SK-N-SH (cell line): ENCODE data around the gene ECE1. TPM values are rescaled to one million over a fixed set of nuclear protein-coding genes. Genes with fewer than 3 reads are reported as not detected.

Source experiments
- CTCF ChIA-PET: fragments of 300-600, 350-600 bp; formaldehyde crosslinking; extraction: SDS; loops from one replicate; lab custom pipeline; 2021; lab: Yijun Ruan, JAX
- POLR2A ChIA-PET: fragments of 350-600 bp; sonication (Branson Sonifier 250); formaldehyde crosslinking; extraction: SDS; loops from one replicate; lab custom pipeline; 2020; ENCODE audit warnings: antibody characterized with exemption, inconsistent platforms; lab: Yijun Ruan, JAX
- DNase-seq: peaks from one replicate; pipeline ENCODE4 v3.0.0; 2012
- H2AFZ ChIP-seq: fragments of 200-600 bp; sonication (generic); 2 replicates; pipeline ENCODE4 v1.8.1; 2016; ENCODE audit warnings: antibody characterized with exemption, mild to moderate bottlenecking, low read depth
- H3F3A ChIP-seq: fragments of 200-600 bp; sonication (generic); replicated peaks from 2 replicates; pipeline ENCODE3; 2016; ENCODE audit warnings: antibody characterized with exemption, mild to moderate bottlenecking; ENCODE audit not compliant: insufficient read depth
- H3K27ac ChIP-seq, 2 experiments: fragments of 200-500 bp in 1 of 2; fragments of 200-600 bp in 1 of 2; sonication (Bioruptor generic) in 1 of 2; sonication (generic), shearing (Covaris generic) in 1 of 2; 2 replicates each; pipeline versions ENCODE4 v1.5.1 to v1.6.1; 2014 to 2016; ENCODE audit warnings: low read depth in 2 of 2, inconsistent platforms in 1 of 2, low read length in 1 of 2, mild to moderate bottlenecking in 1 of 2, mixed read lengths in 1 of 2
- H3K27me3 ChIP-seq: fragments of 200-600 bp; sonication (generic), shearing (Covaris generic); 2 replicates; pipeline ENCODE4 v1.6.1; 2016; ENCODE audit warnings: mixed run types; ENCODE audit not compliant: insufficient read depth
- H3K36me3 ChIP-seq, 2 experiments: fragments of 200-500 bp in 1 of 2; fragments of 200-600 bp in 1 of 2; sonication (Bioruptor generic) in 1 of 2; sonication (generic) in 1 of 2; replicated peaks in 1 of 2; 2 replicates each; pipeline versions ENCODE3 to v1.5.1; 2014 to 2016; ENCODE audit warnings: low read length in 1 of 2, mild to moderate bottlenecking in 1 of 2; ENCODE audit not compliant: insufficient read depth in 2 of 2, control insufficient read depth in 1 of 2
- H3K4me1 ChIP-seq, 2 experiments: fragments of 200-500 bp in 1 of 2; fragments of 200-600 bp in 1 of 2; sonication (Bioruptor generic) in 1 of 2; sonication (generic), shearing (Covaris generic) in 1 of 2; 2 replicates each; pipeline versions ENCODE4 v1.5.1 to v1.6.1; 2014 to 2016; ENCODE audit warnings: low read depth in 1 of 2, low read length in 1 of 2, mixed run types in 1 of 2; ENCODE audit not compliant: insufficient read depth in 2 of 2, control insufficient read depth in 1 of 2
- H3K4me2 ChIP-seq: fragments of 200-600 bp; sonication (generic), shearing (Covaris generic); 2 replicates; pipeline ENCODE4 v1.6.1; 2017; ENCODE audit warnings: mixed run types
- H3K4me3 ChIP-seq, 2 experiments: fragments of 200-500 bp in 1 of 2; fragments of 200-600 bp in 1 of 2; sonication (Bioruptor generic) in 1 of 2; sonication (generic), shearing (Covaris generic) in 1 of 2; 2 replicates each; pipeline versions ENCODE4 v1.5.1 to v1.8.1; 2014 to 2016; ENCODE audit warnings: low read depth in 2 of 2, inconsistent platforms in 1 of 2, low read length in 1 of 2, mild to moderate bottlenecking in 1 of 2, mixed read lengths in 1 of 2, moderate library complexity in 1 of 2
- H3K79me2 ChIP-seq: fragments of 200-600 bp; sonication (generic); 2 replicates; pipeline ENCODE4 v1.8.1; 2017; ENCODE audit warnings: mild to moderate bottlenecking; ENCODE audit not compliant: insufficient read depth
- H3K9ac ChIP-seq: fragments of 200-600 bp; sonication (generic); 2 replicates; pipeline ENCODE4 v1.6.1; 2017; ENCODE audit warnings: mixed run types
- H3K9me2 ChIP-seq: fragments of 200-600 bp; sonication (generic); 2 replicates; pipeline ENCODE4 v1.6.1; 2017; ENCODE audit warnings: mixed run types
- H3K9me3 ChIP-seq: fragments of 200-600 bp; sonication (generic); 2 replicates; pipeline ENCODE4 v1.6.1; 2017; ENCODE audit warnings: mixed run types, mild to moderate bottlenecking, moderate library complexity
- H4K20me1 ChIP-seq: fragments of 200-600 bp; sonication (generic); 2 replicates; pipeline ENCODE4 v1.6.1; 2017; ENCODE audit warnings: mild to moderate bottlenecking, mixed run types; ENCODE audit not compliant: insufficient read depth
- CHD2 ChIP-seq: fragments of 150-350 bp; IDR thresholded peaks from 2 replicates; pipeline ENCODE4 v1.6.1; 2018; ENCODE audit warnings: low read length; ENCODE audit not compliant: partially characterized antibody
- ELF1 ChIP-seq: IDR thresholded peaks from 2 replicates; pipeline ENCODE4 v1.4.0; 2012
- EP300 ChIP-seq, 2 experiments: IDR thresholded peaks; 2 replicates each; pipeline versions ENCODE4 v1.4.0 to v1.6.1; 2012; ENCODE audit warnings: borderline replicate concordance in 1 of 2, low read depth in 1 of 2, low read length in 1 of 2
- EZH2phosphoT487 ChIP-seq: fragments of 200-600 bp; sonication (generic); IDR thresholded peaks from 2 replicates; pipeline ENCODE4 v1.6.1; 2017; ENCODE audit warnings: low read depth, mixed run types, mild to moderate bottlenecking, antibody characterized with exemption, moderate library complexity, borderline replicate concordance
- FOXJ3 ChIP-seq: sonication (generic); formaldehyde crosslinking; IDR thresholded peaks from 2 replicates; pipeline ENCODE4 v1.5.1; 2020; ENCODE audit warnings: mild to moderate bottlenecking, missing genetic modification reagents
- FOXM1 ChIP-seq: IDR thresholded peaks from 2 replicates; pipeline ENCODE4 v1.4.0; 2012; ENCODE audit warnings: low read depth, mild to moderate bottlenecking
- GATA2 ChIP-seq: sonication (generic); formaldehyde crosslinking; IDR thresholded peaks from 2 replicates; pipeline ENCODE4 v1.5.0; 2020; ENCODE audit warnings: mild to moderate bottlenecking, missing genetic modification reagents
- JUND ChIP-seq: IDR thresholded peaks from 2 replicates; pipeline ENCODE4 v1.4.0; 2012
- MXI1 ChIP-seq: IDR thresholded peaks from 2 replicates; pipeline ENCODE4 v1.6.1; 2012; ENCODE audit warnings: mild to moderate bottlenecking, low read depth, low read length, improper control_type of control experiment
- NFIC ChIP-seq: IDR thresholded peaks from 2 replicates; pipeline ENCODE4 v1.4.0; 2012; ENCODE audit warnings: borderline replicate concordance
- NRF1 ChIP-seq: IDR thresholded peaks from 2 replicates; pipeline ENCODE4 v1.6.1; 2012; ENCODE audit warnings: low read depth, mild to moderate bottlenecking, low read length
- POLR2AphosphoS5 ChIP-seq: IDR thresholded peaks from 2 replicates; pipeline ENCODE4 v1.6.1; 2012; ENCODE audit warnings: low read depth, low read length
- RAD21 ChIP-seq: IDR thresholded peaks from 2 replicates; pipeline ENCODE4 v1.6.1; 2012; ENCODE audit warnings: mild to moderate bottlenecking, low read length
- SMC3 ChIP-seq: IDR thresholded peaks from 2 replicates; pipeline ENCODE4 v1.6.1; 2012; ENCODE audit warnings: low read depth, low read length, improper control_type of control experiment
- TCF12 ChIP-seq: IDR thresholded peaks from 2 replicates; pipeline ENCODE4 v1.4.0; 2012
- TEAD4 ChIP-seq: IDR thresholded peaks from 2 replicates; pipeline ENCODE4 v1.4.0; 2012; ENCODE audit warnings: mild to moderate bottlenecking, borderline replicate concordance; ENCODE audit not compliant: insufficient read depth
- YY1 ChIP-seq: IDR thresholded peaks from 2 replicates; pipeline ENCODE4 v1.4.0; 2012; ENCODE audit warnings: low read depth, mild to moderate bottlenecking
- WGBS: methylation state at CpG from one replicate; pipeline ENCODE4 v1.1.6; 2017; ENCODE audit warnings: low lambda C conversion rate; 5-methylcytosine and 5-hydroxymethylcytosine counted together
- polyA plus RNA-seq, 3 experiments: library from polyadenylated mRNA; depleted of rRNA; stranded (reverse); fragments of >200 nt; gene quantifications; 2 replicates each; pipeline ENCODE4 v1.2.3, GENCODE V29; 2012
- TF ChIP-seq, protein P1 (sequence below): IDR thresholded peaks from 2 replicates; pipeline ENCODE4 v1.6.1; 2012; ENCODE audit warnings: mild to moderate bottlenecking, low read depth, low read length, moderate library complexity
- TF ChIP-seq, protein P2 (sequence below): IDR thresholded peaks from 2 replicates; pipeline ENCODE4; 2012
- TF ChIP-seq, protein P3 (sequence below): IDR thresholded peaks from 2 replicates; pipeline ENCODE4 v1.4.0; 2012; ENCODE audit warnings: low read depth, borderline replicate concordance
- TF ChIP-seq, protein P4 (sequence below): fragments of 150-350 bp; IDR thresholded peaks from 2 replicates; pipeline ENCODE4 v1.6.1; 2016; ENCODE audit warnings: mild to moderate bottlenecking, low read depth, low read length
- TF ChIP-seq, protein P5 (sequence below): fragments of 200-600 bp; sonication (generic); IDR thresholded peaks from 2 replicates; pipeline ENCODE4 v1.6.1; 2017; ENCODE audit warnings: antibody characterized with exemption, mild to moderate bottlenecking, moderate library complexity

ECE1 gene
- polyA plus RNA-seq, 1 of the 3 experiments (the other 2 are of a cell fraction) = 96.6 TPM

DNA sequence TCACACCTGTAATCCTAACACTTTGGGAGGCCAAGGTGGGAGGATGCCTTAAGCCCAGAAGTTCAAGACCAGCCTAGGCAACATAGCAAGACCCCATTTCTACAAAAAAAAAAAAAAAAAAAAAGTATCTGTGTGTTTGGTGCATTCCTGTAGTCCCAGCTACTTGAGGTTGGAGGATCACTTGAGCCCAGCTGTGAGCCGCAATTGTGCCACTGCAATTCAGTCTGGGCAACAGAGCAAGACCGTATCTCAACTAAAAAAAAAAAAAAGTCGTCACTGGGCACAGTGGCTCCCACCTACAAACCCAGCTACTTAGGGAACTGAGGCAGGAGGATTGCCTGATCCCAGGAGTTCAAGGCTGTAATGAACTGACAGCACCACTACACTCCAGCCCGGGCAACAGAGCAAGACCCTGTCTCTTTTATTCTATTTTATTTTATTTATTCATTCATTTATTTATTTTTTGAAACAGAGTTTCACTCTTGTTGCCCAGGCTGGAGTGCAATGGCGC is 105.0 kb downstream of the ECE1 start:
- Histone ChIP-seq H3K9ac (no peak overlapping the region), H3K9me2 (no peaks in the 10 kb centered on the region), H3K79me2 (no peaks in the 10 kb centered on the region), H3K4me3 (no peak overlapping the region), H3K9me3 (no peaks in the 10 kb centered on the region), H3K4me2 (no peak overlapping the region), H4K20me1 (no peaks in the 10 kb centered on the region), H3F3A (no peaks in the 10 kb centered on the region), H3K27ac (no peak overlapping the region), H2AFZ (no peak overlapping the region), H3K36me3 (no peaks in the 10 kb centered on the region), H3K27me3 (no peaks in the 10 kb centered on the region), H3K4me1 (no peaks in the 10 kb centered on the region; a peak in 1 of 4 replicates)
- ChIA-PET CTCF (interaction anchor here (1.1 to 6.5 kb wide), 3 partner anchors 10 to 490 kb away, joined by 4 to 49 read pairs (median 7); no protein-coding TSS in a partner anchor), POLR2A (no interaction called here)
- DNase-seq = no peak
- TF ChIP-seq RAD21 = no peak
- TF ChIP-seq NFIC = no peak
- TF ChIP-seq, protein P1, sequence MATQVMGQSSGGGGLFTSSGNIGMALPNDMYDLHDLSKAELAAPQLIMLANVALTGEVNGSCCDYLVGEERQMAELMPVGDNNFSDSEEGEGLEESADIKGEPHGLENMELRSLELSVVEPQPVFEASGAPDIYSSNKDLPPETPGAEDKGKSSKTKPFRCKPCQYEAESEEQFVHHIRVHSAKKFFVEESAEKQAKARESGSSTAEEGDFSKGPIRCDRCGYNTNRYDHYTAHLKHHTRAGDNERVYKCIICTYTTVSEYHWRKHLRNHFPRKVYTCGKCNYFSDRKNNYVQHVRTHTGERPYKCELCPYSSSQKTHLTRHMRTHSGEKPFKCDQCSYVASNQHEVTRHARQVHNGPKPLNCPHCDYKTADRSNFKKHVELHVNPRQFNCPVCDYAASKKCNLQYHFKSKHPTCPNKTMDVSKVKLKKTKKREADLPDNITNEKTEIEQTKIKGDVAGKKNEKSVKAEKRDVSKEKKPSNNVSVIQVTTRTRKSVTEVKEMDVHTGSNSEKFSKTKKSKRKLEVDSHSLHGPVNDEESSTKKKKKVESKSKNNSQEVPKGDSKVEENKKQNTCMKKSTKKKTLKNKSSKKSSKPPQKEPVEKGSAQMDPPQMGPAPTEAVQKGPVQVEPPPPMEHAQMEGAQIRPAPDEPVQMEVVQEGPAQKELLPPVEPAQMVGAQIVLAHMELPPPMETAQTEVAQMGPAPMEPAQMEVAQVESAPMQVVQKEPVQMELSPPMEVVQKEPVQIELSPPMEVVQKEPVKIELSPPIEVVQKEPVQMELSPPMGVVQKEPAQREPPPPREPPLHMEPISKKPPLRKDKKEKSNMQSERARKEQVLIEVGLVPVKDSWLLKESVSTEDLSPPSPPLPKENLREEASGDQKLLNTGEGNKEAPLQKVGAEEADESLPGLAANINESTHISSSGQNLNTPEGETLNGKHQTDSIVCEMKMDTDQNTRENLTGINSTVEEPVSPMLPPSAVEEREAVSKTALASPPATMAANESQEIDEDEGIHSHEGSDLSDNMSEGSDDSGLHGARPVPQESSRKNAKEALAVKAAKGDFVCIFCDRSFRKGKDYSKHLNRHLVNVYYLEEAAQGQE = no peak
- no peak for TF ChIP-seq TCF12
- TF ChIP-seq, protein P2, sequence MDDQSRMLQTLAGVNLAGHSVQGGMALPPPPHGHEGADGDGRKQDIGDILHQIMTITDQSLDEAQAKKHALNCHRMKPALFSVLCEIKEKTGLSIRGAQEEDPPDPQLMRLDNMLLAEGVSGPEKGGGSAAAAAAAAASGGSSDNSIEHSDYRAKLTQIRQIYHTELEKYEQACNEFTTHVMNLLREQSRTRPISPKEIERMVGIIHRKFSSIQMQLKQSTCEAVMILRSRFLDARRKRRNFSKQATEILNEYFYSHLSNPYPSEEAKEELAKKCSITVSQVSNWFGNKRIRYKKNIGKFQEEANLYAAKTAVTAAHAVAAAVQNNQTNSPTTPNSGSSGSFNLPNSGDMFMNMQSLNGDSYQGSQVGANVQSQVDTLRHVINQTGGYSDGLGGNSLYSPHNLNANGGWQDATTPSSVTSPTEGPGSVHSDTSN = no peak
- no peak for TF ChIP-seq FOXM1
- TF ChIP-seq SMC3 = no peak
- TF ChIP-seq NRF1 = no peak
- no peak for TF ChIP-seq POLR2AphosphoS5
- no peak for TF ChIP-seq ELF1
- no peak for TF ChIP-seq GATA2
- WGBS = 83% methylated on average over 5 of the region's 5 CpGs

DNA sequence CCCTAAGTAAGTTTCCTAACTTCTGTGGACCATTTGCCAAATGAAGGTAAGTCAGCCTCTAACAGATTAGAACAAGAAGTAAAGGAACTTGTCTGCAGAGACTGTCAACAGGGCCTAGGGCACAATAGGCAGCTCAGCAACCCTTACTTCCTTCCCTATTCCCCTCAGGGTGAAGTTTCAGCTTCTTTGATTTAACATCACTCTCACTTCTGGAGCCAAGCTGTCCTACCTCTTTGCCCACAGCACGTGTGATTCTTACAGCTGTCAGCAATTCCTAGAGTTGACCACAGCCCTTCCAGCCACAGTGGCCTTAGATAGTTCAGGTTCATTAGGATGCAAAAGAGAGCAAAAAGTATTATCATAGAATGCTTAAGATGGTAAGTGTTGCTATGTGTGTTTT is 106.0 kb downstream of the ECE1 start:
- Histone ChIP-seq H3K36me3 (no peaks in the 10 kb centered on the region), H3K9me3 (no peaks in the 10 kb centered on the region), H3K4me3 (no peak overlapping the region), H3K27me3 (no peaks in the 10 kb centered on the region), H3K4me2 (no peak overlapping the region), H2AFZ (no peak overlapping the region), H4K20me1 (no peaks in the 10 kb centered on the region), H3K27ac (no peak overlapping the region), H3K9me2 (no peaks in the 10 kb centered on the region), H3K9ac (no peak overlapping the region), H3F3A (no peaks in the 10 kb centered on the region), H3K79me2 (no peaks in the 10 kb centered on the region), H3K4me1 (no peaks in the 10 kb centered on the region; a peak in 1 of 4 replicates)
- WGBS = 100% methylated on average over 1 of the region's 1 CpG
- DNase-seq = no peak
- POLR2A ChIA-PET = interaction anchor here (1.6 kb wide), 1 partner anchor 397 kb away, joined by 4 read pairs; the partner anchor contains the start of gene HP1BP3
- CTCF ChIA-PET = interaction anchor here (1.1 to 6.5 kb wide), 3 partner anchors 11 to 489 kb away, joined by 4 to 49 read pairs (median 7); no protein-coding TSS in a partner anchor
- TF ChIP-seq, protein P3, sequence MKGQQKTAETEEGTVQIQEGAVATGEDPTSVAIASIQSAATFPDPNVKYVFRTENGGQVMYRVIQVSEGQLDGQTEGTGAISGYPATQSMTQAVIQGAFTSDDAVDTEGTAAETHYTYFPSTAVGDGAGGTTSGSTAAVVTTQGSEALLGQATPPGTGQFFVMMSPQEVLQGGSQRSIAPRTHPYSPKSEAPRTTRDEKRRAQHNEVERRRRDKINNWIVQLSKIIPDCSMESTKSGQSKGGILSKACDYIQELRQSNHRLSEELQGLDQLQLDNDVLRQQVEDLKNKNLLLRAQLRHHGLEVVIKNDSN = no peak
- TF ChIP-seq EP300 (IDR thresholded peaks at IDR 0.05; ENCODE audit: borderline replicate concordance in 1 of 2, low read depth in 1 of 2, low read length in 1 of 2) = no peak
- TF ChIP-seq CHD2 = no peak
- no peak for TF ChIP-seq YY1
- no peak for TF ChIP-seq TEAD4
- TF ChIP-seq, protein P4, sequence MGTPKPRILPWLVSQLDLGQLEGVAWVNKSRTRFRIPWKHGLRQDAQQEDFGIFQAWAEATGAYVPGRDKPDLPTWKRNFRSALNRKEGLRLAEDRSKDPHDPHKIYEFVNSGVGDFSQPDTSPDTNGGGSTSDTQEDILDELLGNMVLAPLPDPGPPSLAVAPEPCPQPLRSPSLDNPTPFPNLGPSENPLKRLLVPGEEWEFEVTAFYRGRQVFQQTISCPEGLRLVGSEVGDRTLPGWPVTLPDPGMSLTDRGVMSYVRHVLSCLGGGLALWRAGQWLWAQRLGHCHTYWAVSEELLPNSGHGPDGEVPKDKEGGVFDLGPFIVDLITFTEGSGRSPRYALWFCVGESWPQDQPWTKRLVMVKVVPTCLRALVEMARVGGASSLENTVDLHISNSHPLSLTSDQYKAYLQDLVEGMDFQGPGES = no peak
- no peak for TF ChIP-seq EZH2phosphoT487
- no peak for TF ChIP-seq MXI1
- TF ChIP-seq FOXJ3 (CRISPR knock-in tag) = no peak
- TF ChIP-seq, protein P5, sequence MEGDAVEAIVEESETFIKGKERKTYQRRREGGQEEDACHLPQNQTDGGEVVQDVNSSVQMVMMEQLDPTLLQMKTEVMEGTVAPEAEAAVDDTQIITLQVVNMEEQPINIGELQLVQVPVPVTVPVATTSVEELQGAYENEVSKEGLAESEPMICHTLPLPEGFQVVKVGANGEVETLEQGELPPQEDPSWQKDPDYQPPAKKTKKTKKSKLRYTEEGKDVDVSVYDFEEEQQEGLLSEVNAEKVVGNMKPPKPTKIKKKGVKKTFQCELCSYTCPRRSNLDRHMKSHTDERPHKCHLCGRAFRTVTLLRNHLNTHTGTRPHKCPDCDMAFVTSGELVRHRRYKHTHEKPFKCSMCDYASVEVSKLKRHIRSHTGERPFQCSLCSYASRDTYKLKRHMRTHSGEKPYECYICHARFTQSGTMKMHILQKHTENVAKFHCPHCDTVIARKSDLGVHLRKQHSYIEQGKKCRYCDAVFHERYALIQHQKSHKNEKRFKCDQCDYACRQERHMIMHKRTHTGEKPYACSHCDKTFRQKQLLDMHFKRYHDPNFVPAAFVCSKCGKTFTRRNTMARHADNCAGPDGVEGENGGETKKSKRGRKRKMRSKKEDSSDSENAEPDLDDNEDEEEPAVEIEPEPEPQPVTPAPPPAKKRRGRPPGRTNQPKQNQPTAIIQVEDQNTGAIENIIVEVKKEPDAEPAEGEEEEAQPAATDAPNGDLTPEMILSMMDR = no peak
- TF ChIP-seq TCF12 = no peak
- no peak for TF ChIP-seq JUND
